ENCODE data around the gene TWNK.
A peak's percentile ranks its signal among the peaks of the same experiment; 100 is the strongest.

Gene TWNK

GRCh38 chr10:101014230-101014884, 27.0 kb downstream of the TWNK start (continued):
- peak; percentile 33; the same call in 1 of the 2 replicates for TF ChIP-seq SP3 (tag by site-specific recombination; IDR thresholded peaks at IDR 0.05)
- 0 out of 2 replicates have a peak, but pooled peaks have one; percentile 26 for TF ChIP-seq ZNF398 (tag by site-specific recombination; IDR thresholded peaks at IDR 0.05)
- no peak for TF ChIP-seq ZNF248 (tag by site-specific recombination; IDR thresholded peaks at IDR 0.05)
- peak; percentile 42; the same call in 1 of the 2 replicates for TF ChIP-seq ZBTB20 (tag by site-specific recombination; IDR thresholded peaks at IDR 0.05)
- TF ChIP-seq RBAK (tag by site-specific recombination; IDR thresholded peaks at IDR 0.05): no peak
- no peak for TF ChIP-seq ZNF660 (tag by site-specific recombination; IDR thresholded peaks at IDR 0.05)
- TF ChIP-seq ZBTB17 (tag by site-specific recombination; IDR thresholded peaks at IDR 0.05): peak; percentile 76
- TF ChIP-seq ZBTB6 (tag by site-specific recombination; IDR thresholded peaks at IDR 0.05): no peak; the same call in 1 of the 2 replicates
- TF ChIP-seq ZIC2 (tag by site-specific recombination; IDR thresholded peaks at IDR 0.05): peak; percentile 49
- TF ChIP-seq ZBTB26 (tag by site-specific recombination; optimal IDR thresholded peaks at IDR 0.05): no peak
- TF ChIP-seq ZNF16 (tag by site-specific recombination; IDR thresholded peaks at IDR 0.05; ENCODE audit: low read depth): no peak
- TF ChIP-seq PRDM1 (tag by site-specific recombination; IDR thresholded peaks at IDR 0.05): no peak
- TF ChIP-seq, protein P1, sequence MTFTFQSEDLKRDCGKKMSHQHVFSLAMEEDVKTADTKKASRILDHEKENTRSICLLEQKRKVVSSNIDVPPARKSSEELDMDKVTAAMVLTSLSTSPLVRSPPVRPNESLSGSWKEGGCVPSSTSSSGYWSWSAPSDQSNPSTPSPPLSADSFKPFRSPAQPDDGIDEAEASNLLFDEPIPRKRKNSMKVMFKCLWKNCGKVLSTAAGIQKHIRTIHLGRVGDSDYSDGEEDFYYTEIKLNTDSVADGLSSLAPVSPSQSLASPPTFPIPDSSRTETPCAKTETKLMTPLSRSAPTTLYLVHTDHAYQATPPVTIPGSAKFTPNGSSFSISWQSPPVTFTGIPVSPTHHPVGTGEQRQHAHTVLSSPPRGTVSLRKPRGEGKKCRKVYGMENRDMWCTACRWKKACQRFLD (tag by site-specific recombination; IDR thresholded peaks at IDR 0.05): no peak
- TF ChIP-seq ZNF2 (tag by site-specific recombination; IDR thresholded peaks at IDR 0.05): peak; percentile 49; the same call in 1 of the 2 replicates
- no peak for TF ChIP-seq HOXD13 (CRISPR knock-in tag; IDR thresholded peaks at IDR 0.05; ENCODE audit: borderline replicate concordance)
- TF ChIP-seq ZNF10 (tag by site-specific recombination; IDR thresholded peaks at IDR 0.05): no peak
- TF ChIP-seq YY1 (tag by site-specific recombination; IDR thresholded peaks at IDR 0.05): no peak
- peak; percentile 67; the same call in 1 of the 2 replicates for TF ChIP-seq SCRT1 (tag by site-specific recombination; IDR thresholded peaks at IDR 0.05; ENCODE audit: borderline replicate concordance)
- no peak for TF ChIP-seq ZNF140 (tag by site-specific recombination; IDR thresholded peaks at IDR 0.05)
- TF ChIP-seq ZNF223 (tag by site-specific recombination; IDR thresholded peaks at IDR 0.05): no peak
- 0 out of 2 replicates have a peak, but pooled peaks have one; percentile 8 for TF ChIP-seq SCRT2 (tag by site-specific recombination; IDR thresholded peaks at IDR 0.05)
- TF ChIP-seq ZBTB48 (tag by site-specific recombination; IDR thresholded peaks at IDR 0.05): no peak; the same call in 1 of the 2 replicates
- peak; percentile 89 for TF ChIP-seq GLIS2 (tag by site-specific recombination; IDR thresholded peaks at IDR 0.05)
- no peak for TF ChIP-seq ZNF585B (tag by site-specific recombination; IDR thresholded peaks at IDR 0.05)
- no peak for TF ChIP-seq ZNF521 (tag by site-specific recombination; IDR thresholded peaks at IDR 0.05)
- TF ChIP-seq IKZF3 (tag by site-specific recombination; IDR thresholded peaks at IDR 0.05): peak; percentile 86
- TF ChIP-seq, protein P2, sequence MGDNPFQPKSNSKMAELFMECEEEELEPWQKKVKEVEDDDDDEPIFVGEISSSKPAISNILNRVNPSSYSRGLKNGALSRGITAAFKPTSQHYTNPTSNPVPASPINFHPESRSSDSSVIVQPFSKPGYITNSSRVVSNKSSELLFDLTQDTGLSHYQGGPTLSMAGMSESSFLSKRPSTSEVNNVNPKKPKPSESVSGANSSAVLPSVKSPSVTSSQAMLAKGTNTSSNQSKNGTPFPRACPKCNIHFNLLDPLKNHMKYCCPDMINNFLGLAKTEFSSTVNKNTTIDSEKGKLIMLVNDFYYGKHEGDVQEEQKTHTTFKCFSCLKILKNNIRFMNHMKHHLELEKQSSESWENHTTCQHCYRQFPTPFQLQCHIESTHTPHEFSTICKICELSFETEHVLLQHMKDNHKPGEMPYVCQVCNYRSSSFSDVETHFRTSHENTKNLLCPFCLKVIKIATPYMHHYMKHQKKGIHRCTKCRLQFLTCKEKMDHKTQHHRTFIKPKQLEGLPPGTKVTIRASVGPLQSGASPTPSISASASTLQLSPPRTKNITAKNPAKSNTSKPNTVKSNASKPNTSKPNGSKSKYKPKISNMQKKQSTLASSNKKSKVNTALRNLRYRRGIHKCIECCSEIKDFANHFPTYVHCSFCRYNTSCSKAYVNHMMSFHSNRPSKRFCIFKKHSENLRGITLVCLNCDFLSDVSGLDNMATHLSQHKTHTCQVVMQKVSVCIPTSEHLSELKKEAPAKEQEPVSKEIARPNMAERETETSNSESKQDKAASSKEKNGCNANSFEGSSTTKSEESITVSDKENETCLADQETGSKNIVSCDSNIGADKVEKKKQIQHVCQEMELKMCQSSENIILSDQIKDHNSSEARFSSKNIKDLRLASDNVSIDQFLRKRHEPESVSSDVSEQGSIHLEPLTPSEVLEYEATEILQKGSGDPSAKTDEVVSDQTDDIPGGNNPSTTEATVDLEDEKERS (tag by site-specific recombination; IDR thresholded peaks at IDR 0.05): no peak
- TF ChIP-seq KLF10 (tag by site-specific recombination; IDR thresholded peaks at IDR 0.05): no peak
- no peak for TF ChIP-seq ZNF561 (tag by site-specific recombination; IDR thresholded peaks at IDR 0.05; ENCODE audit: borderline replicate concordance)
- TF ChIP-seq KLF16 (tag by site-specific recombination; IDR thresholded peaks at IDR 0.05): no peak
